SK-MEL-5 (cell line): Measurements from ENCODE around the gene TTC34. TPM values are rescaled to one million over a fixed set of nuclear protein-coding genes. Genes with fewer than 3 reads are reported as not detected.
"Not testable (repeated sequence)": the region's sequence is repeated elsewhere in the genome, so short reads cannot be mapped to it uniquely, and the experiment has no call there.

Source experiments
- DNase-seq: peaks from one replicate; pipeline ENCODE4 v3.0.0-alpha.2; 2016; ENCODE audit warnings: low read depth, low spot score
- in situ Hi-C: cut with HindIII; loops from 2 replicates; pipeline ENCODE4 v1.10.0; 2016; ENCODE audit warnings: low sequenced_read_pairs, high pct_unique_total_duplicates, low pct_unique_long_range_greater_than_20kb
- total RNA-seq: library from RNA; depleted of rRNA; stranded (reverse); fragments of >200 nt; shearing (Covaris generic); gene quantifications from 2 replicates; pipeline ENCODE4 v1.2.3, GENCODE V29; 2014

TTC34 gene
- total RNA-seq, 1 experiment from 2014 or later, result 0.03 TPM

DNA sequence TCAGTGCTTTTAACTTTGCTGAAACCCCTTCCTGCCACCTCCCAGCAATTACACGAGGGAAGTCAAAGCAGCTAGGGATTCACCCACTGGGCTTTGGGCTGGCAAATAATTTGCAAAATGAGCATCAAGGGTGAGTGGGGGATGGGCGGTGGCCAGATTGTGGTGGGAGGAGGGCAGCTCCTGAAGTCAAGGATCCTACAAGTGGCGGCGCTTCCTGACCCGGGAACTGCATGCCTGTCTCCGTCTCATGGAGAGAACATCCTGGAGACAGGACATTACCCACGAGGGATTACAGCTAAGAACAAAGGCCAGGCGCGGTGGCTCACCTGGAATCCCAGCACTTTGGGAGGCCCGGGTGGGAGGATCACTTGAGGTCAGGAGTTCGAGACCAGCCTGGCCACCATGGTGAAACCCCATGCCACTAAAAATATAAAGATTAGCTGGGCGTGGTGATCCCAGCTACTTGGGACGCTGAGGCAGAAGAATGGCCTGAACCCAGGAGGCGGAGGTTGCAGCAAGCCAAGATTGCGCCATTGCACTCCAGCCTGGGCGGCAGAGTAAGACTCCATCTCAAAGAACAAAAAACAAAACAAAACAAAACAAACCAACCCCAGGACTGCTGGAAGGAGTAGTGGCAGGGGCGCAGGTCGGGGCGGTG lies 12.9 kb downstream of the TTC34 start:
- no peak for DNase-seq
- in situ Hi-C loops, result no loop called here

DNA sequence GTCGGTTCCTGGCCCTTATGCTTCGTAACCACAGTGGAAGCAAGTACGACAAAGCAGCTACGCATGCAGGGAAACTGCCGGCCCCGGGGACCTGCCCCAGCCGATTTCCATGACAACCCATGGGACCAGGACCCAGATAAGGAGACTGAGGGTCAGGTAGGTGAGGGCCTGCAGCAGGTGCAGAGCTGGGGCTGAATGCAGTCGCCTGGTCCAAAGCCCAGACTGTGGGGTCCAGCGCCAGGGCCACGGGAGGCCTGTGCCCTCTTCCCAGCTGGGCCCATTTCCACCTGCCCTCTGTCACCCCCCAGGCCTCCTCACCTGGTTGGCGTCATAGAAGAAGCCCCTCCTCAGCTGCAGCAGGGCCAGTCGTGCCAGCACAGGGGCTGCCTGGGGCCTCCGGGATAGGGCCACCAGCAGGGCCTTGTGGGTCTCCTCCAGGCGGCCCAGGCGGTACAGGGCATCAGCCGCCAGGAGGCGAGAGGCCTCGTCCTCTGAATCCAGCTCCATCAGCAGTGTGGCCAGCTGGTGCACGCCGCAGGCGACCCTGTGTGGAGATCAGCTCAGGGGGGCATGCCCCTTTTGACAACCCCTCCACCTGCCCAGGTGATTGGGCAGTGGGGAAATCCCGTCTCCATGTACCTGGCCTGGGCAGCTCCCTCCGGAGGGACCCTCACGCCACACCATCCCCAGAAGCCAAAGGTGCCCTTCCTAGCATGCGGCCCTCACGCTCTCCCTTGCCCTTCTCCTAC lies 14.2 kb downstream of the TTC34 start:
- in situ Hi-C loops, result no loop called here
- peak; percentile 11 for DNase-seq

DNA sequence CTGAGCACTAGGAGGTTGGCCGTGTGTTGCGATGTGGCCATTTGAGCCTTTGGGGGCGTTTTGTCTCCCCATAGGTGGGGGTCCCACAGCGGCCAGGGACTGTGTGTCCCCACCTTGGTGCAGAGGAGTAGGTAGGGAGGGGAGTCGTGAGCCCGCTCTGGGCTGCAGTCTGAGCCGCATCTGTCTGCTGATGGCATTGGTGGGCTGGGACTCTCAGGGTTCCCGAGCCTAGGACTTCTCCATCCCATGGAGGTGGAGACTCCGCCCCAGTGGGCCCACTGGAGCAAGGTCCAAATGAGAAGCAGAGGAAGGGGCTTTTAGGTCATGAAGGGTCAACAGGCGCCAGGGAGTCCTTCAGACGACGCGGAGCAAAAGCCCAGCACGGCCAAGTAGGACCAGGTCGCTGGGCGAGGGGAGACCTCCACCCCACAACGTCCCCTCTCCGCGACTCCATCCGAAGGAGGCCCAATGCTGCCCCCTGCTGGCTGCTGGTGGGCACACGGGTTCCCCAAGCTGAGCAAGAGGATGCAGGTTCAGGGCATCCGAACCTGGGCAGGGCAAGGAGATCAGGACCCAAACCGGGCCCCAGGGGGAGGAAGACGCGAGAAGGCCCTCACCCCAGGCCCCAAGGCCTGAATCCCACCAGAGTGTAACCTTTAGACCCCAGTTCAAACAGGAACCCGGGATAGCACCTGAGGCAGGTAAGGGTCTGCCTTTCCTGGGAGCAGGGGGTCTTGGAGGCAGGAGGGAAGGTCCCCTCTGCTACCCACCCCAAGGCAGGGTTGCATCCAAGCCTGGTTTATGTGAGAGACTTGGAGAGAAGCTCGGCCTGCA lies 14.9 kb downstream of the TTC34 start:
- in situ Hi-C loops, result no loop called here
- DNase-seq, result peak; percentile 53

DNA sequence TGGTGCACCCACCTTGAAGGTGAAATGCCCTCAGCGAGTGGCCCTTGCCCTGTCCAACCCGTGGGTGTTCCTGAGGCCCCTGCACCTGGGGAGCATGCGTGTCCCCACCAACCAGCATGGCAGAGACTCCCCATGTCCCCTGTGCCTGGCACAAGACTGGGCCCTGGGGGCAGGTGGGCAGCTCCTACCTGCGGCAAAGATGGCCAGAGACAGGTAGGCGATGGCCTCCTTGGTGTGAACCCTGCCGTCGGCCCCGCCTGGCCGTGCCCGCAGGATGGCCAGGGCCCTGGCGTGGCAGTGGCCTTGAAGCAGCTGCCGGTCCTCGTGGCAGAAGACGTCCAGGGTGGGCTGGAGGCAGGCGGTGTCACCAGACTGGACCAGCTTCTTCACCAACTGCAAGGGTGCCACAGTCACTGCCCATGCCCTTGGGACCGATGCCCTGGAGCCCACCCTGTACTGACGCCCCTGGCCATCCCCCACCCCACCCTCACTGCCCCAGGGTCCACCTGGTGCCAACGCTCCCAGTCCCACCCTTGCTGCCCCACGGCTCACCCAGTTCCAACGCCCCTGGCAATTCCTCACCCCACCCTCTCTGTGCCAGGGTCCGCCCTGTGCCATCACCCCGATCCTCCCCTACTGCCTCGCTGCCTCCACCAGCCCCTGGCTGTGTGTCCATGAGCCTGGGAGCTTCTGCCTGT lies 15.7 kb downstream of the TTC34 start:
- in situ Hi-C loops, result no loop called here
- DNase-seq, result no peak

DNA sequence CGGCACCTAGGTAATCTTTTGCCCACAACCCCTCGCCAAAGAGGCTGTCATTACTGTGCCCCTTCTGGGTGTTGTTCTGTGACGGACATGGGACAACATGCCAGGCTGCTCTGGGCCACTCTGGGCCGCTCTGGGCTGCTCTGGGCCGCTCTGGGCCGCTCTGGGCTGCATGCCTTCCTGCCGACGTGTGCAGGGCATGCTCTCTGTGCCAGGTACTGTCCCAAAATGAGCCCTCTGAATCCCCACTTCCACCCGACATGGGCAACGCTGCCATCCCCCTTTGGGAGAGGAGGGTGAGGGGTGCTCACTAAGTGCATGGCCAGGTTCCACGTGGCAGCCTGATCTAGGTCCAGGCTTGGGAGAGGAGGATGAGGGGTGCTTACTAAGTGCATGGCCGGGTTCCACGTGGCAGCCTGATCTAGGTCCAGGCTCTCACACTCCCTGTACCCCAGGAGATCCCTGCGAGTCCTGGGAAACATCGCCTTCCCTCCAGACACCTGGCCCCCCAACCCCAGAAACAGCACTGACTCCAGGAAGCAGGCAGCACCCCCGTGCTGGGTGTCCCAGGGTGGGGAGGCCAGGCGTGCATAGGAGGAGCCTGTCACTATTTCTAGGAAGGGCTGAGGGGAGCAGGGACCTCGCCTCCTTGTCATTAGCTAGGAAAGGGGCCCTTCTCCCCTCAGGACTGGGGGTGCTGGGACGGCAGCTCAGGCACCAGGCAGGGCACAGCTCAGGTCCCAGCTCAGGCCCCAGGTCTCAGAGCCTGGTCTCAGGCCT lies 16.5 kb downstream of the TTC34 start:
- in situ Hi-C loops, result no loop called here
- DNase-seq, result no peak

DNA sequence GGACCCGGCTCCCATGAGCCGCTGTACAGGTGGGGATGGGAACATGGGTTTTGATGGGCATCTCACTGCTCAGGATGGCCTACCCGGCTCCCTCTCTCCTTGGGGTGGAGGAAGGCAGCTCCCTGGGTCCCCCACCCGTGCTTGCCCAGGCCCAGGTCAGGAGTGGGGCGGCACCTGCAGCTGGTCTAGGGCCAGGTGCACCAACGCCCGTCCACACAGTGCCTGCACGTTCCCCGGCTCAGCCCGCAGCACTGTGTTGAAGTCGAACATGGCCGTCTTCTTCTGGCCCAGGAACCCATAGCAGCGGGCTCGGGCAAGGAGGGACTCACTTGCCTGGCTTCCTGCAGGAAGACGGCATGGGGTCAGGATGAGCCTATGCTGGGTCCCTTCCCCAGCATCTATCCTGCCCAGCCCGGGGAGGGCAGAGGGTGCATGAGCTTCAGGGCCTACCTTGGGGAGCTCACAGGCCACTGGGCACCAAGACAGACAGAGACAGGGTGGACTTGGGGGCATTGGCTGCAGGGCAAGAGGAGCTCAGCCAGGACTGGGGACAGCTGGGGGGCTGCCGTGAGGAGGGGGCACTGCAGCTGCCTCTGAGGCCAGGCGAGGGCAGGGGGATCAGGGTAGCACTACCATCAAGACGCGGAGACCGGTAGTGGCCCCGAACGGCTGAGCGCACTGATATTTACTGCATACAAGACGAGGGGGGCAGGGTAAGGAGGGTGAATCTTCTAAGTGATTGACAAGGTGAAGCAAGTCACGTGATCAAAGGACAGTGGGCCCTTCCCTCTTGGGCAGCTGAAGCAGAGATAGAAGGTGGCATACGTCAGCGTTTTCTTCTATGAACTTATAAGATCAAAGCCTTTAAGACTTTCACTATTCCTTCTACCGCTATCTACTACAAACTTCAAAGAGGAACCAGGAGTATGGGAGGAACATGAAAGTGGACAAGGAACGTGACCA lies 17.8 kb downstream of the TTC34 start:
- DNase-seq, result no peak
- in situ Hi-C loops, result no loop called here

DNA sequence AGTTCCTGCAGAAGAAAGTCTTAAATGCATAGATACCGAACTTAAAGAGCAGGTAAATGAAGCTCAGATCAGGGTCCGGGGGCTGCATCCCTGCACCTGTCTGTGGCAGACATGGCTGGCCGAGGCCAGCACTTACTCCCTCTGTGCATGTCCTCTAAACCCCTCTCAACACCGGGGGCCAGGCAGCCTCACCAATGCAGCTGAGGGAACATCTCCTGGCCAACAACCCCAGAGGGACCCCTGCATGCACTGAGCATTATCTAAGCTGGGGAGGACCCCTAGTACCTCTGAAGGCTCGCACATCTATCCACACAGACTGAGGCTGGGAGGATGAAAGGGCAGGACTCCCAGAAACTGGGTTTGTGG lies 18.4 kb downstream of the TTC34 start:
- no peak for DNase-seq
- in situ Hi-C loops, result no loop called here

DNA sequence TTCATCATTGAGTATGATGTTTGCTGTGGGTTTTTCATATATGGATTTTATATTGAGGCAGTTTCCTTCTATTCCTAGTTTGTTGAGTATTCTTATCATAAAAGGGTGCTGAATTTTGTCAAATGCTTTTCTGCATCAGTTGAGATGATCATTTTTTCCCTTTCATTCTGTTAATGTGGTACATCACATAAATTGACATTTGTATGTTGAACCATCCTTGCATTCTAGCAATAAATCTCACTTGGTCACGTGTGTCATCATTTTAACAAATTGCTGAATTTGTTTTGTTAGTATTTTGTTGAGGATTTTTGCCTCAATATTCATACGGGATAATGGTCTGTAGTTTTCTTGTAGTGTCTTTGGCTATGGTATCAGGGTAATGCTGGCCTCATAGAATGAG lies 19.9 kb downstream of the TTC34 start:
- in situ Hi-C loops, result no loop called here
- no peak for DNase-seq

DNA sequence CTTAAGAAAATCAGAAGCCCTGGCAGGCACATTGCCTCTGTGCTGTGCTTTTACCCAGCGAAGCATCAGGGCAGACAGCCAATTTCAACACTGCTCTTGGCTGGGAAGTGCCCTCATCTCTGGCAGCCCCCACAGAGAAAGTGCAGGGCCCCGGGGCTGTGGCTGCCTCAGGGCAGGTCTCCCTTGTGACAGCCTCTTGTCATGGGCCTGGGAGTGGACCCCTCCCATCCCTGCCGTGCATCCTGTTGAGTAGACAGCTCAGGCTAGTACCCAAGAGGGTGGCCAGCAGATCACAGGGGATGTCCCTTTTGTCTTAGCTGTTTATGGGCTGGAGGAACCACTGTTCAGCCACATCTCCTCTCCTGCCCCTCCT lies 23.3 kb downstream of the TTC34 start:
- in situ Hi-C loops, result no loop called here
- no peak for DNase-seq

DNA sequence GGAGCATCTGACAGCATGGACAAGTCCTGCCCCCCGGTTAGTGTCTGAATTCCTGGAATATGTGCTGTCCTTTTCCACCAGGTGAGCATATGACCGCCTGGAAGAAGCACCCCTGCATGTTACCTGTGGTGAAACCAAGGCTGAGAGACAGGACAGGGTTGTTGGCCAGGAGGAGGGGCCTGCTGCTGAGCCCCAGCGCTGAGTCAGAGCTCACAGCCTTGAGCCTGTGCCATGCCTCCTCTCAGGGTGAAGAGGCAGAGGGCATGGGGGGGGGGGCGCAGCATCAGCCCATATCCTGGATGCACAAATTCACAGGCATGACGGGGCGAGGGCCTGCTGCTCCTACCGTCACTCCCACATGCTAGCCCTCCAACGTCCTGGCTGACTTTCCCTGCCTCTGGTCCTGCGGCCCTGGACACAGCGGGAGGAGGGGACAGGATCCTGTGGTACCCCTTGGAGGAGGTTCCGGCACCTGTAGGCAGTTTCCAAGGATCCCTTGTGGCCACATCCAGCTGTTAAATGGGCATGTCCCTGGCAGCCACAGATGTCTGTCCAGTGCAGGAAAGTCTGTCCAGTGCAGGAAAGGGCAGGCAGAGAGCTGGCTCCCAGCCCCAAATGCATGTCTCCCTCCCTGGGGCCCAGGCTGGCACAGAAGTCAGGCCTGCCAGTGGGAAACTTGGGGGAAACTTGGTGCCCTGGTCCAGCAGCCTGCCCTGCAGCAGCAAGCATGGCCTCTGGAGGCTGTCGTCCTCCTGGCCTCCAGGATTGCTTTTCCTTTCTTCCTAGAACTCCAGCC lies 23.9 kb downstream of the TTC34 start:
- in situ Hi-C loops, result no loop called here
- DNase-seq, result no peak

DNA sequence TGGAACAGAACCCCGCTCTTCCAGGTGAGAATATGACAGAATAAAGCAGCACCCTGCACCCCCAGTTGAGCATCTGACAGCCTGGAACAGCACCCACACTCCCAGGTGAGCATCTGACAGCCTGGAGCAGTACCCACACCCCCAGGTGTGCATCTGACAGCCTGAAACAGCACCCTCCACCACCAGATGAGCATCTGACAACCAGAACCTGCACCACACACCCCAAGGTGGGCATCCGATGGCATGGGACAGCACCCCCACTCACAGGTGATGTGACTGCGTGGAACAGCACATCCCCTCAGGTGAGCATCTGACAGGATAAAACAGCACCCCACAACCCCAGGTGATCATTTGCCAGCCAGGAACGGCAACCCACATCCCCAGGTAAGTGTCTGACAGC lies 26.2 kb downstream of the TTC34 start:
- in situ Hi-C loops, DNase-seq: not testable (repeated sequence)

DNA sequence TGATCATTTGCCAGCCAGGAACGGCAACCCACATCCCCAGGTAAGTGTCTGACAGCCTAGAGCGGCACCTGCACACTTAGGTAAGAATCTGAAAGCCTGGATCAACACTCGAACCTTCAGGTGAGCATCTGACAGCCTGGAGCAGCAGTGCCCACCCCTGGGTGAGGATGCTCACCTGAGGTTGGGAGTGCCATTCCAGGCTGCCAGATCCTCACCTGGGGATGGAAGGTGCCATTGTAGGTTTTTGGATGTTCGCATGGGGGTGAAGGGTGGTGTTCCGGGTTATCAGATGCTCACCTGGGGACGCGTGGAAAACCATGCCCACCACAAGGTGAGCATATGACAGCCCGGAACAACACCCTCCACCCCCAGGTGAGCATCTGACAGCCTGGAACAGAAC lies 33.4 kb downstream of the TTC34 start:
- in situ Hi-C loops, DNase-seq: not testable (repeated sequence)

DNA sequence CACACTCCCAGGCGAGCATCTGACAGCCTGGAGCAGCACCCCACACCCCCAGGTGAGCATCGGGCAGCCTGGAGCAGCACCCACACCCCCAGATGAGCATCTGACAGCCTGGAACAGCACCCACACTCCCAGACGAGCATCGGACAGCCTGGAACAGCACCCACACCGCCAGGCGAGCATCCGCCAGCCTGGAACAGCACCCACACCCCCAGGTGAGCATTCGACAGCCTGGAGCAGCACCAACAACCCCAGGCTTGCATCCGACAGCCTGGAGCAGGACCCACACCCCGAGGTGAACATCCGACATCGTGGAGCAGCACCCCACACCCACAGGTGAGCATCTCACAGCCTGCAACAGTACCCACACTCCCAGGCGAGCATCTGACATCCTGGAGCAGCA lies 42.1 kb downstream of the TTC34 start:
- in situ Hi-C loops, DNase-seq: not testable (repeated sequence)

DNA sequence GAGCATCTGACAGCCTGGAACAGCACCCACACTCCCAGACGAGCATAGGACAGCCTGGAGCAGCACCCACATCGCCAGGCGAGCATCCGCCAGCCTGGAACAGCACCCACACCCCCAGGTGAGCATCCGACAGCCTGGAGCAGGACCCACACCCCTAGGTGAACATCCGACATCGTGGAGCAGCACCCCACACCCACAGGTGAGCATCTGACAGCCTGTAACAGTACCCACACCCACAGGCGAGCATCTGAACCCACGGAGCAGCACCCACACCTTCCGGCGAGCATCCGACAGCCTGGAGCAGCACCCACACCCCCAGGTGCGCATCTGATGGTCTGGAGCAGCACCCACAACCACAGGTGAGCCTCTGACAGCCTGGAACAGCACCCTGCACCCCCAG lies 44.0 kb downstream of the TTC34 start:
- in situ Hi-C loops, DNase-seq: not testable (repeated sequence)

DNA sequence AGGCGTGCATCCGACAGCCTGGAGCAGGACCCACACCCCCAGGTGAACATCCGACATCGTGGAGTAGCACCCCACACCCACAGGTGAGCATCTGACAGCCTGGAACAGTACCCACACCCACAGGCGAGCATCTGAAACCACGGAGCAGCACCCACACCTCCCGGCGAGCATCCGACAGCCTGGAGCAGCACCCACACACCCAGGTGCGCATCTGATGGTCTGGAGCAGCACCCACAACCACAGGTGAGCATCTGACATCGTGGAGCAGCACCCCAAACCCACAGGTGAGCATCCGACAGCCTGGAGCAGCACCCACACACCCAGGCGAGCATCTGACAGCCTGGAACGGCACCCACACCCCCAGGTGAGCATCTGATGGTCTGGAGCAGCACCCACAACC lies 46.1 kb downstream of the TTC34 start:
- DNase-seq, in situ Hi-C loops: not testable (repeated sequence)

DNA sequence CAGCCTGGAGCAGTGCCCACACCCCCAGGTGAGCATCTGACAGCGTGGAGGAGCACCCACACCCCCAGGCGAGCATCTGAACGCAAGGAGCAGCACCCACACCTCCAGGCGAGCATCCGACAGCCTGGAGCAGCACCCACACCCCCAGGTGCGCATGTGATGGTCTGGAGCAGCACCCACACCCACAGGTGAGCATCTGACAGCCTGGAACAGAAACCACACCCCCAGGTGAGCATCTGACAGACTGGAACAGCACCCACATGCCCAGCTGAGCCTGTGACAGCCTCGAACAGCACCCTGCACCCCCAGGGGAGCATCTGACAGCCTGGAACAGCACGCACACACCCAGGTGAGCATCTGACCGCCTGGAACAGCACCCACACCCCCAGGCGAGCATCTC lies 46.9 kb downstream of the TTC34 start:
- DNase-seq, in situ Hi-C loops: not testable (repeated sequence)
